MCF 10A (cell line): ENCODE results near the gene CDK16. TPM values are rescaled to one million over a fixed set of nuclear protein-coding genes. Genes with fewer than 3 reads are reported as not detected.

Source experiments
- BruUV-seq: library from RNA; stranded (reverse); fragments of 400-500 nt; replicated peaks from 2 replicates; lab custom pipeline; 2021; lab: Mats Ljungman, UMichigan
- CTCF ChIA-PET: fragments of 300-600 bp; sonication (Branson Sonifier 250); formaldehyde crosslinking; extraction: SDS; loops from one replicate; lab custom pipeline; 2021; ENCODE audit warnings: antibody characterized with exemption, inconsistent platforms; lab: Yijun Ruan, JAX
- POLR2A ChIA-PET: fragments of 300-600, 350-650 bp; sonication (Branson Sonifier 250); formaldehyde crosslinking; extraction: SDS; loops from one replicate; lab custom pipeline; 2020; ENCODE audit warnings: antibody characterized with exemption, inconsistent platforms; lab: Yijun Ruan, JAX
- DNase-seq: peaks from one replicate; pipeline ENCODE4 v3.0.0-alpha.2; 2018; ENCODE audit not compliant: unreplicated experiment
- H3K27ac Mint-ChIP-seq: one replicate; pipeline ENCODE4 v1.8.0; 2022; ENCODE audit warnings: mild to moderate bottlenecking, low read depth, mixed read lengths; ENCODE audit not compliant: unreplicated experiment
- H3K27me3 Mint-ChIP-seq: one replicate; pipeline ENCODE4 v1.8.0; 2022; ENCODE audit warnings: mixed read lengths; ENCODE audit not compliant: insufficient read depth, unreplicated experiment
- H3K36me3 Mint-ChIP-seq: one replicate; pipeline ENCODE4 v1.8.0; 2022; ENCODE audit warnings: mild to moderate bottlenecking, moderate library complexity, mixed read lengths; ENCODE audit not compliant: insufficient read depth, unreplicated experiment
- H3K4me1 Mint-ChIP-seq: one replicate; pipeline ENCODE4 v1.8.0; 2022; ENCODE audit warnings: mixed read lengths; ENCODE audit not compliant: insufficient read depth, unreplicated experiment
- H3K4me3 Mint-ChIP-seq: one replicate; pipeline ENCODE4 v1.8.0; 2022; ENCODE audit warnings: mild to moderate bottlenecking, moderate library complexity, mixed read lengths; ENCODE audit not compliant: unreplicated experiment
- H3K9me3 Mint-ChIP-seq: one replicate; pipeline ENCODE4 v1.8.0; 2022; ENCODE audit warnings: mixed read lengths; ENCODE audit not compliant: unreplicated experiment
- CTCF ChIP-seq: fragments of 200-600 bp; IDR thresholded peaks from one replicate; pipeline ENCODE4 v1.8.0; 2022; ENCODE audit warnings: antibody characterized with exemption, mild to moderate bottlenecking; ENCODE audit not compliant: unreplicated experiment
- intact Hi-C: fragments of 100-400 bp; cut with micrococcal nuclease; formaldehyde crosslinking; loops from 2 replicates; pipeline ENCODE4 v1.14.1; 2022
- total RNA-seq: library from RNA; stranded (reverse); gene quantifications from 2 replicates; pipeline ENCODE4 v1.2.3, GENCODE V29; 2022

CDK16 gene
- total RNA-seq, 1 experiment from 2014 or later = 138 TPM

DNA sequence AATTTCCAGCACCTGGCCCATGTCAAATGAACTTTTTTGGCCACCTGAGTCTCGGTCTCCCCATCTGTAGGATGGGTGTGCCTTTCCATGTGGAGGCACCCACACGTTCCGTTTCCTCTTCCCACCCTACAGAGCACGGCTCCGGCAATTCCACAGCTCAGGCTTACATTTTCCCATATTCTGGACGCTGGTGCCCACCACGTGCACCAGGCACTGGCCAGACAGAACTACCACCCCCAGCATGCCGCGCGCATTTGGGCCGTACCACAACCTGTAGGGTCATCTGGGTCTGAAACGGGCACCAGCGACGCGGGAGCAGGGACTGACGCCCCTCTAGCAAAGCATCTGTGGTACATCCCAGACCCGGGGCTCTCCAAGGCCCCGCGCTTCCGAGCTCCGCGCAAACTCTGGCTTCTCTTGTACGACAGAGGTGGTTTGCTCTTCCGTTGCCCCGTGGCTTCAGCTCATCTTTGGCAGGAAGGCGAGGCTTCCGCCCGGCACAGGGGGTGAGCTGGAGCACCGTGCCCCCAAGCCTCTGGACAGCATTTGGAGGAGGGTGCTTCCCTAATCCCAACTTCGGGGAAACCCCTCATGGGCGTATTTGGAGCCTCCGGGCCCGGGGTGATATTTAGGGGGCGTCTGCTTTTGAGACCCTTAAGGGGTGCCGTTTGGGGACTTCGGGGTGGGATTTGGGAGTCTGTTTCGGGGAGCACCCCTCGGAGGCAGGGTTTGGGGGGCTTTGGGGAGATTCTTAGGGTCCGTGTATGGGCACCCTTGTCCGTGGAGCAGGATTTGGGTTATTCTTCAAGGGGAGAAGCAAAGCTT lies 27.8 kb upstream of the CDK16 start:
- no peak for TF ChIP-seq CTCF
- ChIA-PET CTCF (interaction anchor here (0.6 to 3.0 kb wide), 8 partner anchors 13 to 400 kb away, joined by 3 to 14 read pairs (median 6); partner anchors contain the start of genes NDUFB11 and RBM10), POLR2A (interaction anchor here (0.5 to 2.7 kb wide), 13 partner anchors 9 to 432 kb away, joined by 3 to 25 read pairs (median 4); partner anchors contain the start of genes CDK16, RBM10, SLC9A7 and USP11)
- DNase-seq = peak; percentile 90
- Mint-ChIP-seq H3K36me3 (peaks cover 16% of the 10 kb centered on the region), H3K9me3 (no peaks in the 10 kb centered on the region), H3K4me3 (peak overlapping the region; percentile 92), H3K27me3 (peaks cover 17% of the 10 kb centered on the region), H3K27ac (peak overlapping the region; percentile 84), H3K4me1 (peaks cover 11% of the 10 kb centered on the region)
- intact Hi-C loops = loop anchor here (5.0 to 10.0 kb wide), 2 partner anchors 292 to 834 kb away; partner anchors contain the start of gene ZNF41
- no TSS peak for BruUV-seq

GRCh38 chrX:47191331-47191730 lies 27.1 kb upstream of the CDK16 start:
- BruUV-seq = no TSS peak
- peaks cover 11% of the 10 kb centered on the region for H3K27me3 Mint-ChIP-seq
- peak overlapping the region; percentile 92 for H3K4me3 Mint-ChIP-seq
- POLR2A ChIA-PET = interaction anchor here (0.5 to 2.7 kb wide), 17 partner anchors 9 to 432 kb away, joined by 3 to 25 read pairs (median 4); partner anchors contain the start of genes CDK16, RBM10, SLC9A7 and USP11
- intact Hi-C loops = loop anchor here (5.0 to 10.0 kb wide), 2 partner anchors 291 to 833 kb away; partner anchors contain the start of gene ZNF41
- H3K36me3 Mint-ChIP-seq = peaks cover 10% of the 10 kb centered on the region
- H3K4me1 Mint-ChIP-seq = peaks cover 18% of the 10 kb centered on the region
- DNase-seq = peak; percentile 51
- CTCF ChIA-PET = interaction anchor here (0.6 to 3.0 kb wide), 8 partner anchors 13 to 878 kb away, joined by 3 to 14 read pairs (median 6); partner anchors contain the start of genes NDUFB11 and RBM10
- H3K27ac Mint-ChIP-seq = peak overlapping the region; percentile 84
- H3K9me3 Mint-ChIP-seq = no peaks in the 10 kb centered on the region
- TF ChIP-seq CTCF = no peak

- intact Hi-C loops = loop anchor here (5.0 to 10.0 kb wide), 2 partner anchors 290 to 833 kb away; partner anchors contain the start of gene ZNF41
- no TSS peak for BruUV-seq
Measured at GRCh38 chrX:47191806-47192401, 26.6 kb upstream of the CDK16 start.

More at GRCh38 chrX:47191806-47192401, 26.6 kb upstream of the CDK16 start:
- TF ChIP-seq CTCF = no peak
- DNase-seq = no peak
- H3K4me3 Mint-ChIP-seq = peak overlapping the region; percentile 92
- peaks cover 24% of the 10 kb centered on the region for H3K4me1 Mint-ChIP-seq
- ChIA-PET CTCF (interaction anchor here (0.6 to 3.0 kb wide), 8 partner anchors 14 to 877 kb away, joined by 3 to 14 read pairs (median 4); partner anchors contain the start of genes NDUFB11 and RBM10), POLR2A (interaction anchor here (0.6 to 2.7 kb wide), 11 partner anchors 9 to 349 kb away, joined by 3 to 25 read pairs (median 4); partner anchors contain the start of genes CDK16 and USP11)
- H3K27me3 Mint-ChIP-seq = peaks cover 11% of the 10 kb centered on the region
- H3K9me3 Mint-ChIP-seq = no peaks in the 10 kb centered on the region
- peaks cover 8% of the 10 kb centered on the region for H3K36me3 Mint-ChIP-seq
- no peak overlapping the region for H3K27ac Mint-ChIP-seq
